MM.1S (cell line): ENCODE measurements around the gene PDE6B.

Source experiments
- DNase-seq: peaks from one replicate; pipeline ENCODE4 v3.0.0-alpha.2; 2015
- H2AFZ ChIP-seq: fragments of 300-600 bp; sonication (generic); 2 replicates; pipeline ENCODE4 v1.6.0; 2016; ENCODE audit warnings: antibody characterized with exemption, low read length
- H3F3A ChIP-seq: fragments of 300-600 bp; sonication (generic); 2 replicates; pipeline ENCODE4 v1.6.1; 2016; ENCODE audit warnings: mild to moderate bottlenecking, antibody characterized with exemption, low read length, moderate library complexity, mixed read lengths; ENCODE audit not compliant: insufficient read depth
- H3K27ac ChIP-seq: fragments of 300-600 bp; sonication (generic); 2 replicates; pipeline ENCODE4 v1.5.1; 2016; ENCODE audit warnings: mild to moderate bottlenecking, low read length
- H3K27me3 ChIP-seq: fragments of 300-600 bp; sonication (generic); replicated peaks from 2 replicates; pipeline ENCODE4 v1.6.0; 2016; ENCODE audit warnings: low read length; ENCODE audit not compliant: insufficient read depth
- H3K36me3 ChIP-seq: fragments of 300-600 bp; sonication (generic); replicated peaks from 2 replicates; pipeline ENCODE4 v1.6.1; 2016; ENCODE audit warnings: mild to moderate bottlenecking, low read length, mixed read lengths; ENCODE audit not compliant: insufficient read depth
- H3K4me1 ChIP-seq: fragments of 300-600 bp; sonication (generic); 2 replicates; pipeline ENCODE4 v1.6.1; 2016; ENCODE audit warnings: low read length, mixed read lengths
- H3K4me2 ChIP-seq: fragments of 300-600 bp; sonication (generic); 2 replicates; pipeline ENCODE4 v1.6.0; 2016; ENCODE audit warnings: low read depth, low read length
- H3K4me3 ChIP-seq: fragments of 300-600 bp; sonication (generic); 2 replicates; pipeline ENCODE4 v1.5.1; 2016; ENCODE audit warnings: low read length, mixed read lengths
- H3K79me2 ChIP-seq: fragments of 300-600 bp; sonication (generic); 2 replicates; pipeline ENCODE4 v1.6.1; 2016; ENCODE audit warnings: mixed run types, low read length, mixed read lengths
- H3K9ac ChIP-seq: fragments of 300-600 bp; sonication (generic); 2 replicates; pipeline ENCODE4 v1.6.1; 2016; ENCODE audit warnings: low read length, mixed read lengths
- H3K9me2 ChIP-seq: fragments of 300-600 bp; sonication (generic); replicated peaks from 2 replicates; pipeline ENCODE4 v1.6.1; 2016; ENCODE audit warnings: mild to moderate bottlenecking, low read length, mixed read lengths; ENCODE audit not compliant: insufficient read depth
- H3K9me3 ChIP-seq: fragments of 300-600 bp; sonication (generic); replicated peaks from 2 replicates; pipeline ENCODE4 v1.6.1; 2016; ENCODE audit warnings: mild to moderate bottlenecking, low read length, mixed read lengths; ENCODE audit not compliant: insufficient read depth
- H4K20me1 ChIP-seq: fragments of 300-600 bp; sonication (generic); 2 replicates; pipeline ENCODE4 v1.6.1; 2016; ENCODE audit warnings: mild to moderate bottlenecking, low read length, moderate library complexity, mixed read lengths; ENCODE audit not compliant: insufficient read depth
- CTCF ChIP-seq: fragments of 300-600 bp; sonication (generic); IDR thresholded peaks from 2 replicates; pipeline ENCODE4 v1.5.1; 2016; ENCODE audit warnings: antibody characterized with exemption, low read length, mixed read lengths
- EZH2 ChIP-seq: fragments of 300-600 bp; sonication (generic); optimal IDR thresholded peaks from 2 replicates; pipeline ENCODE3; 2017; ENCODE audit warnings: low read depth, mild to moderate bottlenecking, antibody characterized with exemption, low read length, mixed read lengths
- EZH2phosphoT487 ChIP-seq: fragments of 300-600 bp; sonication (generic); IDR thresholded peaks from 2 replicates; pipeline ENCODE4 v1.6.1; 2018; ENCODE audit warnings: antibody characterized with exemption, low read length

Gene PDE6B

GRCh38 chr4:629915-630641, 4.7 kb downstream of the PDE6B start:
- no peak overlapping the region for H3K4me2 ChIP-seq
- TF ChIP-seq EZH2phosphoT487 (no peak), EZH2 (no peak), CTCF (no peak)
- H3K9me2 ChIP-seq: no peaks in the 10 kb centered on the region
- H2AFZ ChIP-seq: no peak overlapping the region
- H3K4me3 ChIP-seq: no peak overlapping the region
- no peaks in the 10 kb centered on the region for H3K4me1 ChIP-seq
- H3K9me3 ChIP-seq: no peaks in the 10 kb centered on the region
- H3K36me3 ChIP-seq: no peaks in the 10 kb centered on the region
- H3K27me3 ChIP-seq: no peaks in the 10 kb centered on the region
- no peak overlapping the region for H3K9ac ChIP-seq
- H3F3A ChIP-seq: no peaks in the 10 kb centered on the region
- no peaks in the 10 kb centered on the region for H4K20me1 ChIP-seq
- no peaks in the 10 kb centered on the region for H3K79me2 ChIP-seq
- H3K27ac ChIP-seq: no peak overlapping the region
- no peak for DNase-seq

GRCh38 chr4:630656-631055, 5.3 kb downstream of the PDE6B start:
- no peaks in the 10 kb centered on the region for H3K79me2 ChIP-seq
- no peaks in the 10 kb centered on the region for H3K9me3 ChIP-seq
- H3F3A ChIP-seq: no peaks in the 10 kb centered on the region
- no peak overlapping the region for H2AFZ ChIP-seq
- H3K9ac ChIP-seq: no peak overlapping the region
- TF ChIP-seq EZH2phosphoT487 (no peak), EZH2 (no peak)
- no peaks in the 10 kb centered on the region for H4K20me1 ChIP-seq
- no peaks in the 10 kb centered on the region for H3K36me3 ChIP-seq
- H3K27me3 ChIP-seq: no peaks in the 10 kb centered on the region
- H3K4me2 ChIP-seq: no peak overlapping the region
- no peak for DNase-seq
- H3K27ac ChIP-seq: no peak overlapping the region
- H3K4me1 ChIP-seq: no peaks in the 10 kb centered on the region
- H3K4me3 ChIP-seq: no peak overlapping the region
- no peaks in the 10 kb centered on the region for H3K9me2 ChIP-seq

- TF ChIP-seq EZH2phosphoT487 (no peak), CTCF (no peak), EZH2 (no peak)
- Histone ChIP-seq H3K9ac (no peak overlapping the region), H3F3A (no peaks in the 10 kb centered on the region), H2AFZ (no peak overlapping the region), H3K9me2 (no peaks in the 10 kb centered on the region), H3K36me3 (no peaks in the 10 kb centered on the region), H4K20me1 (no peaks in the 10 kb centered on the region), H3K9me3 (no peaks in the 10 kb centered on the region), H3K27me3 (no peaks in the 10 kb centered on the region), H3K4me3 (no peak overlapping the region), H3K4me1 (no peaks in the 10 kb centered on the region), H3K79me2 (no peaks in the 10 kb centered on the region), H3K27ac (no peak overlapping the region), H3K4me2 (no peak overlapping the region)
- DNase-seq: no peak
Observed at GRCh38 chr4:632196-632790, 6.9 kb downstream of the PDE6B start.

DNA sequence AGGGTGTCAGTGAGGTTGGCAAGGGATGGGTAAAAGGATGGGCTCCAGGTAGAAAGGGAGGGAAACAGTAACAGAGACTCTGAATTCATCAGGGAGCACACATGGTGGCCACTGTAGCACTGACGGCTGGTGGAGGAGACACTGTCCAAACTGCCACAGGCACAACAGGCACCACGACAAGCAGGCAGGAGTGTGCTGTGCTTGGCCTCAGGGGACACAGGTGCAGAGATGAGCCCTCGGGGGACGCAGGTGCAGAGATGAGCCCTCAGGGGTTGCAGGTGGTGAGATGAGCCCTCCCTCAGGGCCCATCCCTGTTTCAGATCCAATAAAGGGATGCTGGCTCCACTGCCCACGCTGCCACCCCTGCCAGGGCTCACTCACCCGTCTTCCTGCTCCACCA, 7.6 kb downstream of the PDE6B start:
- no peak overlapping the region for H3K27ac ChIP-seq
- no peaks in the 10 kb centered on the region for H3K79me2 ChIP-seq
- H3K9me2 ChIP-seq: no peaks in the 10 kb centered on the region
- no peak overlapping the region for H3K9ac ChIP-seq
- H3F3A ChIP-seq: no peaks in the 10 kb centered on the region
- H3K9me3 ChIP-seq: no peaks in the 10 kb centered on the region
- H3K4me2 ChIP-seq: no peak overlapping the region
- DNase-seq: no peak
- H3K4me3 ChIP-seq: no peak overlapping the region
- H2AFZ ChIP-seq: no peak overlapping the region
- H3K36me3 ChIP-seq: no peaks in the 10 kb centered on the region
- H3K4me1 ChIP-seq: no peaks in the 10 kb centered on the region
- no peaks in the 10 kb centered on the region for H3K27me3 ChIP-seq
- H4K20me1 ChIP-seq: no peaks in the 10 kb centered on the region
- no peak for TF ChIP-seq EZH2phosphoT487
- no peak for TF ChIP-seq CTCF
- TF ChIP-seq EZH2: no peak
